ENCODE measurements around the gene CORO2B. TPM values are rescaled to one million over a fixed set of nuclear protein-coding genes. Genes with fewer than 3 reads are reported as not detected.

The CORO2B gene
- total RNA-seq, 1 donor from 2014 or later: 1.0 TPM

DNA sequence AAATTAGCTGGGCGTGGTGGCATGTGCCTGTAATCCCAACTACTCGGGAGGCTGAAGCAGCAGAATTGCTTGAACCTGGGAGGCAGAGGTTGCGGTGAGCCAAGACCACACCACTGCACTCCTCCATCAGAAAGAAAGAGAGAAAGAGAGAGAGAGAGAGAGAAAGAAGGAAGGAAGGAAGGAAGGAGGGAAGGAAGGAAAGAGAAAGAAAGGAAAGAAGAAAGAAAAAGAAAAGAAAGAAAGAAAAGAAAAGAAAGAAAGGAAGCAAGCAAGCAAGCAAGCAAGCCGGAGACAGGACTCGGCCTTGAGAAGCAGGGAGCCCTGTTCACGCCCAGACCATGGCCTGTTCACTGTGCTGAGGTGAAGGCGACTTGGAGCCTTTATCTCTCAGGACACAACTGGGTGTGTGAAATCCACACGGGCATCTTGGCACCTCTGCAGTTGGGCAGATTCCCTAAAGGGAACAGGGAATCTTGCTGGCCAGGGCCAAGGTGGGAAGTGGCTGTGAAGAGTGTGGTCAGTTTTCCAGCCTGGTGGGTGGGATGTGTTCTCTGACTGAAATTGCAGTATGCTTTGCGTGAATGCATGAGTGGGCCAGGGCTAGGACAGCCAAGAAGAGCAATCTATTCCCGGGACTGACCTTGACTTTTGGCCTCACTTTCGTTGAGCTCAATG is 90.3 kb downstream of the CORO2B start:
- H3K27ac ChIP-seq: no peak overlapping the region
- H3K4me1 ChIP-seq: peaks cover 21% of the 10 kb centered on the region
- no peak overlapping the region for H3K9ac ChIP-seq
- no peak for DNase-seq (ENCODE audit: low spot score)
- Mint-ChIP-seq H3K4me1 (peaks cover 20% of the 10 kb centered on the region), H3K9me3 (peaks cover under 1% of the 10 kb centered on the region), H3K27me3 (ENCODE audit: insufficient read depth, low read depth) (peaks cover 10% of the 10 kb centered on the region), H3K27ac (no peak overlapping the region), H3K36me3 (peaks cover under 1% of the 10 kb centered on the region), H3K4me3 (no peak overlapping the region)
- no peak for TF ChIP-seq EZH2 (IDR thresholded peaks at IDR 0.05)
- TF ChIP-seq, protein P1, sequence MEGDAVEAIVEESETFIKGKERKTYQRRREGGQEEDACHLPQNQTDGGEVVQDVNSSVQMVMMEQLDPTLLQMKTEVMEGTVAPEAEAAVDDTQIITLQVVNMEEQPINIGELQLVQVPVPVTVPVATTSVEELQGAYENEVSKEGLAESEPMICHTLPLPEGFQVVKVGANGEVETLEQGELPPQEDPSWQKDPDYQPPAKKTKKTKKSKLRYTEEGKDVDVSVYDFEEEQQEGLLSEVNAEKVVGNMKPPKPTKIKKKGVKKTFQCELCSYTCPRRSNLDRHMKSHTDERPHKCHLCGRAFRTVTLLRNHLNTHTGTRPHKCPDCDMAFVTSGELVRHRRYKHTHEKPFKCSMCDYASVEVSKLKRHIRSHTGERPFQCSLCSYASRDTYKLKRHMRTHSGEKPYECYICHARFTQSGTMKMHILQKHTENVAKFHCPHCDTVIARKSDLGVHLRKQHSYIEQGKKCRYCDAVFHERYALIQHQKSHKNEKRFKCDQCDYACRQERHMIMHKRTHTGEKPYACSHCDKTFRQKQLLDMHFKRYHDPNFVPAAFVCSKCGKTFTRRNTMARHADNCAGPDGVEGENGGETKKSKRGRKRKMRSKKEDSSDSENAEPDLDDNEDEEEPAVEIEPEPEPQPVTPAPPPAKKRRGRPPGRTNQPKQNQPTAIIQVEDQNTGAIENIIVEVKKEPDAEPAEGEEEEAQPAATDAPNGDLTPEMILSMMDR (IDR thresholded peaks at IDR 0.05): no peak
- H3F3A ChIP-seq (ENCODE audit: low read depth): peaks cover 10% of the 10 kb centered on the region
- no peaks in the 10 kb centered on the region for H3K27me3 ChIP-seq
- H3K4me3 ChIP-seq: no peak overlapping the region
- H3K9me3 ChIP-seq (ENCODE audit: low read depth): no peaks in the 10 kb centered on the region
- no peak overlapping the region for H2AFZ ChIP-seq (replicated peaks)
- no peaks in the 10 kb centered on the region for H4K20me1 ChIP-seq (ENCODE audit: low read depth)
- no peak overlapping the region for H3K4me2 ChIP-seq
- H3K36me3 ChIP-seq: no peaks in the 10 kb centered on the region
- no peaks in the 10 kb centered on the region for H3K79me2 ChIP-seq (ENCODE audit: low read depth)

- Histone ChIP-seq H3F3A (ENCODE audit: low read depth) (no peaks in the 10 kb centered on the region), H3K4me1 (peaks cover 10% of the 10 kb centered on the region), H3K4me3 (no peak overlapping the region), H3K36me3 (no peaks in the 10 kb centered on the region), H3K4me2 (no peak overlapping the region), H3K79me2 (ENCODE audit: low read depth) (no peaks in the 10 kb centered on the region), H3K9me3 (ENCODE audit: low read depth) (no peaks in the 10 kb centered on the region), H4K20me1 (ENCODE audit: low read depth) (no peaks in the 10 kb centered on the region), H3K27me3 (no peaks in the 10 kb centered on the region), H3K9ac (no peak overlapping the region), H2AFZ (replicated peaks) (no peak overlapping the region), H3K27ac (no peak overlapping the region)
- Mint-ChIP-seq H3K4me1 (peaks cover 20% of the 10 kb centered on the region), H3K36me3 (no peaks in the 10 kb centered on the region), H3K27ac (no peak overlapping the region), H3K27me3 (ENCODE audit: insufficient read depth, low read depth) (peaks cover 11% of the 10 kb centered on the region), H3K9me3 (no peaks in the 10 kb centered on the region), H3K4me3 (no peak overlapping the region)
- no peak for DNase-seq (ENCODE audit: low spot score)
- TF ChIP-seq, protein P1 (IDR thresholded peaks at IDR 0.05): no peak
- TF ChIP-seq EZH2 (IDR thresholded peaks at IDR 0.05): no peak
- no peak for TF ChIP-seq EZH2phosphoT487 (IDR thresholded peaks at IDR 0.05)
These were observed 93.5 kb downstream of the CORO2B start for GRCh38 chr15:68672251-68672650.

DNA sequence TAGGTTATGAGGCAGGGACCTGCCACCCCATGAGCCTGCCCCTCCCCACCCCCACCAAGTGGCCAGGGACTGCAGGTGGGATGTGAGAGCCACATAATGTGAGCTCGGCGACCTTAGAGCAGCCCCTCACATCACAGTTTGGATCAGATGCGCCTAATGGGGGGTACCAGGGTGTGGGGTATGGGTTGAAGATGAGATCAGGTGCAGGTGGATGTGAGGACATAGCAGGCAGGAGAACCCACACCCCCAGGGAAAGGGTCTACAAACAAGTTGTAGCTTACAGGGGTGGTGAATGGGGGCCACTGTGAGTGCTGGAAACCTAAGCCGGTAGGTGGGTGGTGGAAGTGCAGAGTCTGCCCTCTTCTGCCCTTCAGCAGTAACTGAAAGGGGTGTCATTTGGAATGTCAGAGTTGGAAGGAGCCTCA is 94.0 kb downstream of the CORO2B start:
- Histone ChIP-seq H3K9ac (no peak overlapping the region), H3K36me3 (no peaks in the 10 kb centered on the region), H3K79me2 (ENCODE audit: low read depth) (no peaks in the 10 kb centered on the region), H2AFZ (replicated peaks) (no peak overlapping the region), H3K4me1 (peaks cover 10% of the 10 kb centered on the region), H3K4me3 (no peak overlapping the region), H3F3A (ENCODE audit: low read depth) (no peaks in the 10 kb centered on the region), H4K20me1 (ENCODE audit: low read depth) (no peaks in the 10 kb centered on the region), H3K9me3 (ENCODE audit: low read depth) (no peaks in the 10 kb centered on the region), H3K4me2 (no peak overlapping the region), H3K27ac (no peak overlapping the region), H3K27me3 (no peaks in the 10 kb centered on the region)
- Mint-ChIP-seq H3K27me3 (ENCODE audit: insufficient read depth, low read depth) (peaks cover 9% of the 10 kb centered on the region), H3K9me3 (no peaks in the 10 kb centered on the region), H3K36me3 (no peaks in the 10 kb centered on the region), H3K4me3 (no peak overlapping the region), H3K27ac (no peak overlapping the region), H3K4me1 (peaks cover 23% of the 10 kb centered on the region)
- TF ChIP-seq EZH2phosphoT487 (IDR thresholded peaks at IDR 0.05): no peak
- TF ChIP-seq, protein P1 (IDR thresholded peaks at IDR 0.05): peak; percentile 54
- DNase-seq (ENCODE audit: low spot score): peak; percentile 68

Measured in neural progenitor cell (in vitro differentiated cells).